ENCODE results near the gene METTL13. TPM values are rescaled to one million over a fixed set of nuclear protein-coding genes. Genes with fewer than 3 reads are reported as not detected.

METTL13 gene
- total and polyA plus RNA-seq, 2 of the 4 experiments (the other 2 are of a cell fraction), result 25.1 to 26.3 TPM

GRCh38 chr1:171841931-171842761 lies 60.7 kb downstream of the METTL13 start:
- H2AFZ ChIP-seq (replicated peaks; ENCODE audit: low read length, poor library complexity), result peak overlapping the region; percentile 90
- no peaks in the 10 kb centered on the region for H4K20me1 ChIP-seq (ENCODE audit: insufficient read depth, low read length)
- no peaks in the 10 kb centered on the region for H3K36me3 ChIP-seq (ENCODE audit: control insufficient read depth, insufficient read depth, low read length)
- H3K9me3 ChIP-seq (ENCODE audit: control insufficient read depth, insufficient read depth, low read length), result 0 out of 2 replicates have a peak, but pooled peaks cover 2% of the 10 kb centered on the region
- H2BK5ac ChIP-seq (ENCODE audit: low read depth, low read length, poor library complexity, severe bottlenecking), result no peak overlapping the region
- no peak overlapping the region for H2BK20ac ChIP-seq (ENCODE audit: low read depth, low read length)
- no peaks in the 10 kb centered on the region; the same call in 1 of the 2 replicates for H3K4me1 ChIP-seq (ENCODE audit: control insufficient read depth, insufficient read depth, low read length)
- POLR2A ChIA-PET (ENCODE audit: unreplicated experiment), result no interaction called here
- H3K4me3 ChIP-seq (ENCODE audit: insufficient read depth, low read depth, low read length), result peak overlapping the region; percentile 65
- H2AK5ac ChIP-seq (ENCODE audit: low read depth, low read length), result no peak overlapping the region
- dilution Hi-C loops (cut with HindIII; ENCODE audit: low sequenced_read_pairs, unreplicated experiment), result no loop called here
- H3K9ac ChIP-seq (ENCODE audit: low read depth, low read length), result no peak overlapping the region
- H4K91ac ChIP-seq (ENCODE audit: insufficient read depth, low read depth, low read length), result no peak overlapping the region
- peak overlapping the region; percentile 73 for H3K4me2 ChIP-seq (ENCODE audit: low read depth, low read length)
- BruUV-seq (replicated peaks), result no TSS peak
- WGBS, 2 experiments (ENCODE audit: extremely low coverage in 2 of 2, insufficient read length in 1 of 2), result 0% methylated on average over 1 of the region's 40 CpGs; no CpG with 5 or more reads in 1 of the 2 experiments
- H3K27ac ChIP-seq (ENCODE audit: insufficient read depth, low read length), result no peak overlapping the region
- H3K14ac ChIP-seq (replicated peaks; ENCODE audit: low read depth, low read length), result no peak overlapping the region
- no peak overlapping the region for H4K5ac ChIP-seq (ENCODE audit: low read depth, low read length)
- in situ Hi-C loops (cut with MboI; ENCODE audit: low sequenced_read_pairs), result no loop called here
- DNase-seq (no peak), ATAC-seq (ENCODE audit: low read depth) (no peak)
- intact Hi-C loops (cut with micrococcal nuclease), result no loop called here
- no peak overlapping the region for H3K18ac ChIP-seq (ENCODE audit: low read depth, low read length)
- no peak for TF ChIP-seq BHLHE40 (IDR thresholded peaks at IDR 0.05; ENCODE audit: low read depth, low read length)
- no peak for TF ChIP-seq RAD21 (IDR thresholded peaks at IDR 0.05; ENCODE audit: low read length)
- TF ChIP-seq MXI1 (IDR thresholded peaks at IDR 0.05; ENCODE audit: borderline replicate concordance, low read depth, low read length), result no peak
- TF ChIP-seq CEBPB (IDR thresholded peaks at IDR 0.05; ENCODE audit: low read depth, low read length), result no peak
- TF ChIP-seq RCOR1 (IDR thresholded peaks at IDR 0.05; ENCODE audit: insufficient replicate concordance, low read length), result no peak
- TF ChIP-seq FOS (IDR thresholded peaks at IDR 0.05; ENCODE audit: low read depth, low read length), result no peak
- TF ChIP-seq, protein P1, sequence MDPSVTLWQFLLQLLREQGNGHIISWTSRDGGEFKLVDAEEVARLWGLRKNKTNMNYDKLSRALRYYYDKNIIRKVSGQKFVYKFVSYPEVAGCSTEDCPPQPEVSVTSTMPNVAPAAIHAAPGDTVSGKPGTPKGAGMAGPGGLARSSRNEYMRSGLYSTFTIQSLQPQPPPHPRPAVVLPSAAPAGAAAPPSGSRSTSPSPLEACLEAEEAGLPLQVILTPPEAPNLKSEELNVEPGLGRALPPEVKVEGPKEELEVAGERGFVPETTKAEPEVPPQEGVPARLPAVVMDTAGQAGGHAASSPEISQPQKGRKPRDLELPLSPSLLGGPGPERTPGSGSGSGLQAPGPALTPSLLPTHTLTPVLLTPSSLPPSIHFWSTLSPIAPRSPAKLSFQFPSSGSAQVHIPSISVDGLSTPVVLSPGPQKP (IDR thresholded peaks at IDR 0.05; ENCODE audit: borderline replicate concordance, low read depth, low read length), result no peak
- TF ChIP-seq MAZ (IDR thresholded peaks at IDR 0.05; ENCODE audit: borderline replicate concordance, low read depth, low read length), result no peak
- no peaks in the 10 kb centered on the region for H3K79me1 ChIP-seq (ENCODE audit: low read depth in 1 of 2, low read length in 2 of 2)
- H2BK15ac ChIP-seq (ENCODE audit: low read depth, low read length), result no peak overlapping the region
- H3K23ac ChIP-seq (ENCODE audit: low read depth, low read length), result peak overlapping the region; percentile 74
- H4K8ac ChIP-seq (ENCODE audit: low read depth in 2 of 2, low read length in 2 of 2), result no peak overlapping the region
- H3K56ac ChIP-seq (ENCODE audit: extremely low read depth, insufficient read depth, low read length), result no peak overlapping the region
- no peak overlapping the region for H3K4ac ChIP-seq (ENCODE audit: low read depth, low read length)
- H2AK9ac ChIP-seq (replicated peaks; ENCODE audit: low read depth, low read length, poor library complexity), result no peak overlapping the region
- H3K27me3 ChIP-seq (ENCODE audit: control insufficient read depth, insufficient read depth, low read length), result peaks cover 9% of the 10 kb centered on the region
- H3K9me1 ChIP-seq (ENCODE audit: insufficient read depth, low read length), result no peaks in the 10 kb centered on the region
- H2BK120ac ChIP-seq (ENCODE audit: low read depth, low read length), result no peak overlapping the region
- CTCF ChIA-PET, result interaction anchor here (0.5 to 1.3 kb wide), 5 partner anchors 11 to 584 kb away, joined by 3 to 4 read pairs (median 3); no protein-coding TSS in a partner anchor
